OCI-LY1 (cell line): Measurements from ENCODE around the gene ELK3.

Experiments used
- H2AFZ ChIP-seq: fragments of 200-600 bp; sonication (generic), shearing (Covaris generic); 2 replicates; pipeline ENCODE4 v1.6.0; 2014; ENCODE audit warnings: antibody characterized with exemption, mild to moderate bottlenecking, low read length
- H3F3A ChIP-seq: fragments of 200-600 bp; sonication (generic), shearing (Covaris generic); 2 replicates; pipeline ENCODE4 v1.6.0; 2014; ENCODE audit warnings: mild to moderate bottlenecking, antibody characterized with exemption, low read length, moderate library complexity; ENCODE audit not compliant: insufficient read depth
- H3K27ac ChIP-seq: fragments of 200-600 bp; sonication (generic); 2 replicates; pipeline ENCODE4 v1.5.1; 2014; ENCODE audit warnings: low read length, mixed run types, mild to moderate bottlenecking, low read depth; ENCODE audit not compliant: poor library complexity, severe bottlenecking
- H3K27me3 ChIP-seq: fragments of 200-600 bp; sonication (generic); 2 replicates; pipeline ENCODE4 v1.6.0; 2014; ENCODE audit warnings: antibody characterized with exemption, mild to moderate bottlenecking, low read length, moderate library complexity; ENCODE audit not compliant: insufficient read depth
- H3K36me3 ChIP-seq: fragments of 200-600 bp; sonication (generic); 2 replicates; pipeline ENCODE4 v1.6.1; 2014; ENCODE audit warnings: mild to moderate bottlenecking, antibody characterized with exemption, low read length, moderate library complexity, mixed read lengths; ENCODE audit not compliant: insufficient read depth
- H3K4me1 ChIP-seq: fragments of 200-600 bp; sonication (generic); 2 replicates; pipeline ENCODE4 v1.5.1; 2014; ENCODE audit warnings: mild to moderate bottlenecking, low read length, moderate library complexity; ENCODE audit not compliant: insufficient read depth, severe bottlenecking
- H3K4me2 ChIP-seq: fragments of 200-600 bp; sonication (generic), shearing (Covaris generic); 2 replicates; pipeline ENCODE4 v1.6.1; 2014; ENCODE audit warnings: low read length
- H3K4me3 ChIP-seq: fragments of 200-600 bp; sonication (generic); 2 replicates; pipeline ENCODE4 v1.5.1; 2014; ENCODE audit warnings: low read length, low read depth, mild to moderate bottlenecking, mixed read lengths; ENCODE audit not compliant: poor library complexity, severe bottlenecking
- H3K79me2 ChIP-seq: fragments of 200-600 bp; shearing (Covaris generic); 2 replicates; pipeline ENCODE4 v1.6.1; 2016; ENCODE audit warnings: mixed run types, low read length, mixed read lengths; ENCODE audit not compliant: insufficient read depth
- H3K9ac ChIP-seq: fragments of 200-600 bp; sonication (generic), shearing (Covaris generic); 2 replicates; pipeline ENCODE4 v1.6.1; 2014; ENCODE audit warnings: mild to moderate bottlenecking, low read length, mixed read lengths
- H3K9me2 ChIP-seq: fragments of 200-600 bp; sonication (generic), shearing (Covaris generic); 2 replicates; pipeline ENCODE4 v1.6.1; 2014; ENCODE audit warnings: low read depth, mild to moderate bottlenecking, low read length, mixed read lengths
- H3K9me3 ChIP-seq: fragments of 200-600 bp; shearing (Covaris generic); 2 replicates; pipeline ENCODE4 v1.6.1; 2014; ENCODE audit warnings: low read length, mixed read lengths
- H4K20me1 ChIP-seq: fragments of 200-600 bp; sonication (generic), shearing (Covaris generic); 2 replicates; pipeline ENCODE4 v1.6.0; 2016; ENCODE audit warnings: mild to moderate bottlenecking, low read length; ENCODE audit not compliant: insufficient read depth
- CTCF ChIP-seq: fragments of 200-600 bp; sonication (generic), shearing (Covaris generic); IDR thresholded peaks from 2 replicates; pipeline ENCODE4 v1.5.1; 2017; ENCODE audit warnings: mild to moderate bottlenecking, antibody characterized with exemption, low read length, moderate library complexity, mixed read lengths
- EZH2 ChIP-seq: fragments of 200-600 bp; sonication (generic), shearing (Covaris generic); IDR thresholded peaks from 2 replicates; pipeline ENCODE4 v1.8.0; 2017; ENCODE audit warnings: borderline replicate concordance, mixed run types, mild to moderate bottlenecking, antibody characterized with exemption, low read length, moderate library complexity, mixed read lengths

ELK3 gene

GRCh38 chr12:96261557-96261956, 67.4 kb downstream of the ELK3 start:
- Histone ChIP-seq H3K9me3 (no peaks in the 10 kb centered on the region), H3K9me2 (no peaks in the 10 kb centered on the region), H3K4me2 (no peak overlapping the region), H2AFZ (no peak overlapping the region), H3F3A (no peaks in the 10 kb centered on the region), H3K27me3 (no peaks in the 10 kb centered on the region), H3K4me3 (no peak overlapping the region), H3K4me1 (no peaks in the 10 kb centered on the region), H3K27ac (no peak overlapping the region), H3K36me3 (peaks cover 11% of the 10 kb centered on the region; the same call in 1 of the 2 replicates), H4K20me1 (no peaks in the 10 kb centered on the region), H3K79me2 (no peaks in the 10 kb centered on the region), H3K9ac (no peak overlapping the region)
- no peak for TF ChIP-seq CTCF
- TF ChIP-seq EZH2: no peak

GRCh38 chr12:96263449-96263902, 69.3 kb downstream of the ELK3 start:
- no peaks in the 10 kb centered on the region for H3K9me2 ChIP-seq
- H3K4me1 ChIP-seq: no peaks in the 10 kb centered on the region
- no peak for TF ChIP-seq CTCF
- no peak for TF ChIP-seq EZH2
- no peaks in the 10 kb centered on the region for H3K27me3 ChIP-seq
- H3K36me3 ChIP-seq: peaks cover 19% of the 10 kb centered on the region; the same call in 1 of the 2 replicates
- H3F3A ChIP-seq: no peaks in the 10 kb centered on the region
- H2AFZ ChIP-seq: no peak overlapping the region
- no peaks in the 10 kb centered on the region for H4K20me1 ChIP-seq
- H3K4me3 ChIP-seq: no peak overlapping the region
- H3K4me2 ChIP-seq: no peak overlapping the region
- H3K79me2 ChIP-seq: no peaks in the 10 kb centered on the region
- H3K27ac ChIP-seq: no peak overlapping the region
- no peaks in the 10 kb centered on the region for H3K9me3 ChIP-seq
- no peak overlapping the region for H3K9ac ChIP-seq

- Histone ChIP-seq H3K36me3 (peaks cover 19% of the 10 kb centered on the region; the same call in 1 of the 2 replicates), H3F3A (no peaks in the 10 kb centered on the region), H3K9me3 (no peaks in the 10 kb centered on the region)
Measured at GRCh38 chr12:96265400-96265799, 71.2 kb downstream of the ELK3 start.

More at GRCh38 chr12:96265400-96265799, 71.2 kb downstream of the ELK3 start:
- no peak for TF ChIP-seq EZH2
- no peak for TF ChIP-seq CTCF
- no peak overlapping the region for H3K27ac ChIP-seq
- H3K4me2 ChIP-seq: no peak overlapping the region
- H3K9me2 ChIP-seq: no peaks in the 10 kb centered on the region
- no peaks in the 10 kb centered on the region for H3K79me2 ChIP-seq
- H2AFZ ChIP-seq: no peak overlapping the region
- H3K4me1 ChIP-seq: no peaks in the 10 kb centered on the region
- H3K4me3 ChIP-seq: no peak overlapping the region
- no peak overlapping the region for H3K9ac ChIP-seq
- no peaks in the 10 kb centered on the region for H4K20me1 ChIP-seq
- H3K27me3 ChIP-seq: no peaks in the 10 kb centered on the region
